ENCODE results near the gene IL9.

- TF ChIP-seq ZNF274 (IDR thresholded peaks at IDR 0.05; ENCODE audit: low read depth, low read length): no peak
- TF ChIP-seq YY1 (IDR thresholded peaks at IDR 0.05; ENCODE audit: insufficient read depth, insufficient read length): no peak
These were observed 14.4 kb downstream of the IL9 start for GRCh38 chr5:135881244-135881643.

All from NT2/D1 (cell line).